Tongue (tissue), 2 donors: Measurements from ENCODE around the gene HARBI1. TPM values are rescaled to one million over a fixed set of nuclear protein-coding genes. Genes with fewer than 3 reads are reported as not detected.

ENCODE experiments used
- DNase-seq: peaks from one replicate; pipeline ENCODE4 v3.0.0-alpha.2; 2015
- total RNA-seq: library from RNA; depleted of rRNA; stranded (reverse); fragments of >200 nt; gene quantifications from one replicate; pipeline ENCODE4 v1.2.3, GENCODE V29; 2014

Gene HARBI1
- total RNA-seq, 1 donor from 2014 or later: 1.0 TPM

DNA sequence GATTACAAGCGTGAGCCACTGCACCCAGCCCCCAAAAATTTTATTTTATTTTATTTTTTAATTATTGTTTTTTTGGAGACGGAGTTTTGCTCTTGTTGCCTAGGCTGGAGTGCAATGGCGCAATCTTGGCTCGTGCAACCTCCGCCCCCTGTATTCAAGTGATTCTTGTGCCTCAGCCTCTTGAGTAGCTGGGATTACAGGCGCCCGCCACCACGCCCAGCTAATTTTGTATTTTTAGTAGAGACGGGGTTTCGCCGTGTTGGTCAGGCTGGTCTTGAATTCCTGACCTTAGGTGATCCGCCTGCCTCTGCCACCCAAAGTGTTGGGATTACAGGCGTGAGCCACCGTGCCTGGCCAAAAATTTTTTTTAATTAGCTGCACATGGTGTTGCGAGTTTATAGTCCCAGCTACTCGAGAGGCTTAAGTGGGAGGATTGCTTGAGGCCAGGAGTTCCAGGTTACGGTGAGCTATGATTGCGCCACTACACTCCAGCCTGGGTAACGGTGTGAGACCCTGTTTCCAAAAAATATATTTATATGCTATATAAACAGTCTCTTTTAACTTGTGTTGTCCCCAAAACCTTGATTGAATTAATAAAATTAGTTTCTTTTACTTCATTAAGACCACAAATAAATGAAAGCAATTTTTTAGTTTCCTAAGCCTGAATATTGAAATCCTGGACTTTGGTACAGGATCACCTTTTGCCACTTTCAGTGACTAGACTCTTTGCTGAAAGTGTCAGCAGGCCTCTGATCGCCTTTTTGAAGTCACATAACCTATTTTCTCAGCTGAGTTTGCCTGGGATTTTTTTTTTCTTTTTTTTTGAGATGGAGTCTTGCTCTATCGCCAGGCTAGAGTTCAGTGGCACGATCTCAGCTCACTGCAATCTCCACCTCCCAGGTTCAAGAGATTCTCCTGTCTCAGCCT is 16.5 kb upstream of the HARBI1 start:
- no peak for DNase-seq

DNA sequence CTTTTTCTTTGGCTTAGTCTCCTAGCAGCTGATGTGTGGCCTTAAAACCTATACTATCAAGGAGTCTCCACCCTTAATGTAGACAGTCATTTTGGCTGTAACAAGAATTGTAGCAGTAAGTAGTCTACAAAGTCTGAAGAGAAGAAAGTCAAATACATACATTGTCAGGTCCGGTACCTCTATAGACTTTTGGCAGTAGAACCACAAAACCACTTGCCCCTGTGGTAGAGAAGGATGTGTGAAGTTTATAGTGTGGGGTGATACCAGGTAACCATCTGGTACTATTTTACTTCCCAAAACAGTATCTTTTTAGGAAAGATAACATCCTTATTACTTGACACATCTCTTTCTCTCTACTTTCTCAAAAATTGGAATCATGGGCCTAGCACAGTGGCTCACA is 15.5 kb upstream of the HARBI1 start:
- no peak for DNase-seq

DNA sequence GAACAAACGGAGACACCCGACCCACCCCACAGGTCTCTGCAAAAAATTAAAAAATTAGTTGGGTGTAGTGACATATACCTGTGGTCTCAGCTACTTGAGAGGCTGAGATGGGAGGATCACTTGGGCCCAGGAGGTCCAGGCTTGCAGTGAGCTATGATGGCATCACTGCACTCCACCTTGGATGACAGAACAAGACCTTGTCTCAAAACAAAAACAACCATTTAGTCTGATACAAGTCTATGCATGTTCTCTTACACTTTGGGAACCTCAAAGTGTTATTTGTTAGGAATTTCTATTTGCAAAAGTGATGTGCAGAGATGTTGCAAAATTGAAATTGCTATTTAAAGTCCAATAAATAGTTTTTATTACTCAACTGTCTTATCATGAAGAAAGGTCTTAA is 14.6 kb upstream of the HARBI1 start:
- DNase-seq: no peak

DNA sequence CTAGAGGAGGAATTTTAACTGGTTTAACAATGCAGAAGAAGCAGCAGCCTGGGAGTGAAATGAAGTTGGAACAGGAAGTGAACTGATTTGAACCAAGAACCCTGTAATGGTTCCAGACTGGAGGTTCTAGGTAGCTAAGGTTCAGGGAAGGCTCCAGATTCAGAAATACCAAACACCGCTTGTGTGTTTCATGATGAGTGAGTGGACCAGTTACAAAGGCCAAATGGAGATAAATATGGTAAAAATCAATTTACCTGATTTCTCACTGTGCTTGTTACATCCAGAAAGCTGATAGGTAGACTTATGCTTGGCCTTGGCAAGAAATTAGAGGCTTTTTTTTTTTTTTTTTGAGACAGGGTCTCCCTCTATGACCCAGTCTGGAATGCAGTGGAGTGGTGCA is 13.2 kb upstream of the HARBI1 start:
- no peak for DNase-seq

DNA sequence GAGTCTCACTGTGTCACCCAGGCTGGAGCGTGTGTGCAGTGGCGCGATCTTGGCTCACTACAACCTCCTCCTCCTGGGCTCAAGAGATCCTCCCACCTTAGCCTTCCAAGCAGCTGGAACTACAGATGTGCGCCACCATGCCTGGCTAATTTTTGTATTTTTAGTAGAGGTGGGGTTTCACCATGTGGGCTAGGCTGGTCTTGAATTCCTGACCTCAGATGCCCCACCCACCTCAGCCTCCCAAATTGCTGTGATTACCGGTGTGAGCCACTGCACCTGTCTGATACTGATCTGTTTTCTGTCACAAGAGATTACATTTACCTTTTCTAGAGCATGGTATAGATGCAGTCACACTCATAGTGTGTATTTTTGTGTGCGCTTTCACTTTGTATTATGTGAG is 11.9 kb upstream of the HARBI1 start:
- no peak for DNase-seq

DNA sequence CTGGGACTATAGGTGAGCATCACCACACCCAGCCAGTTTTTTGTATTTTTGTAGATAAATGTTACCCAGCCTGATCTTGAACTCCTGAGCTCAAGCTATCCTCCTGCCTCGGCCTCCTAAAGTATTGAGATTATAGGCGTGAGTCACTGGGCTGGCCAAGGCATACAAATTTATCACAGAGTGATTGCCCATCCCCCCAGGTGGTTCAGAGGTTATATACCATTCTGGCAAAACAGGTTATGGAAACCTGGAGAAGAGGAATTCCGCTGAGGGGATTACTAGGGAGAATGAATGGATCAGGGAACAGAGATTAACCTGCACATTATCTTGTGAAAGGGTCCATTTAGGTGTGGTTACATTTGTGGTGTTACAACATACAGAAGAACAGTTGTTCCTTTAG is 8.4 kb upstream of the HARBI1 start:
- DNase-seq: no peak

DNA sequence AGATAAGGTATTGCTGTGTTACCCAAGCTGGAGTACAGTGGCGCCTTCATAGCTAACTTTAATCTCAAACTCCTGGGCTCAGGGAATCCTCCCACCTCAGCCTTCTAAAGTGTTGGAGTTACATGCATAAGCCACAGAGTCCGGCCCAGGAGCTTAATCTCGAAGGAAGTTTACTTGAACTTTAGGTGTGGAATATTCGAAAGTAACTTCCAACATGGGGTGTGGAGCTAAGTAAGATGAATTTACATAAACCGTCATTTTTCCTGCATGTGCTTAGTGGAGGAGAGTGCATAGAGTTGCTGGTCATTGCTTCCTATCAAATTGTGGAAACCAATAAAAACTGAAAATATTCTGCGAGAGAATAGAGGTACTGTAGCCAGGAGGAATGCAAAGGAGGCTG is 1.8 kb upstream of the HARBI1 start:
- DNase-seq: no peak

DNA sequence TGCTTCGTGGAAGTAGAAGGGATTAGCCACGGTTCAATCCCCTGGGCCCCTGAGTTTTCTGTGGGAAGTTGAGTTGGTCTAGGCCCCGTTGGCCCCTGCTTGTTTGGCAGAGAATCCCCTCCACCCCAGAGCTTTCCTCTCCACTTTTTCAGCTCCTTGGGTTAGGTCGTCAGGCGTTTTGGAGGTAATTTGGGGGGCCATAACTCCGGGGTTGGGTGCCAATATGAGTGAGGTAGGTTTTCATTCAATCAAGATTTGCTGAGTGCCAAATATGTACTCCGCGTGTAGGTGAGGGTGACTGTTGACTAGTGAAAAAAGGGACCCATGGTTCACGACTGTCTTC is 916 bp upstream of the HARBI1 start:
- DNase-seq: no peak

DNA sequence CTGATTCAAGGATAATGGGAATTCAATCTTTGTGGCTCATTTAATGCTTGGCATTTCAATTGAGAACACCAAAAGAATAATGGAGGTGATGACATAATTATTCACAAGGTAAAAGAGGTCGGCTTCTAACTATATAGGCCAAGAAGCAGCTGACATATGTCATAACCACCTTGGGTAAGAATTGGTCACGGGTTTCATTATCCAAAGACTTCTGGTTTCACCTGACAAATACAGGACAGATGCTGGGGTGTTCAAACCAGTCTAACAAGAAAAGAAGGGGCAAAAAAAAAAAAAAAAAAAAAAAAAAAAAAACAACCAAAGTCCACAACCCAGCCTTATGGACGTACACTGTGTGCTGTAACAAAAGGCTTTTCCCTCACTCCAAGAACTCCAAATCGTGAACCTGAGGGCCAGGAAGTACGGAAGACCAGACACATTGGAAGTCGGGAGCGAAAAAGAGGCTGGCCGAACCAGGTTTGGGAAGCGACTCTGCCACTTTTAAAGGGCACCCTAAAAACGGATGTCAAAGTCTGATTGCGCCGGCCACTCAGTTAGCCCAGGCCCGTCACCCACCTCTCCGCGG is 385 bp downstream of the HARBI1 start:
- DNase-seq: no peak

DNA sequence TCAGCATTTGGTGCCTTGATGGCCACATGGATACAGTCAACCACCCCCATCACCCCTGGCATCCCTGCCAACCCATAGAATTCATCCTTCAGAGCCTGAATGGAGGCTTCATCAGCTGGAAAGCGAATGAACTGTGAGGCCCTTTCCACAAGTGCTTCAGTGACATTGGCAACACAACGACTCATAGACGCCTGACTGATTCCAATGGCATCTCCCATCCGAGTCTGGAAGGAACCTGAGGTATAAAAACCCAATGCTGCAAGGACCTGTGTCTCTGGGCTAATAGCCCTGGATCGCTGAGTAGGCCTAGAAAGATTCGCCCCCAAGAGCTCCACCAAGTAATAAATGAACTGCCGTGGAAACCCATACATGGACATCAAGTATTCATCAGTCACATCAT is 1.3 kb downstream of the HARBI1 start:
- no peak for DNase-seq

DNA sequence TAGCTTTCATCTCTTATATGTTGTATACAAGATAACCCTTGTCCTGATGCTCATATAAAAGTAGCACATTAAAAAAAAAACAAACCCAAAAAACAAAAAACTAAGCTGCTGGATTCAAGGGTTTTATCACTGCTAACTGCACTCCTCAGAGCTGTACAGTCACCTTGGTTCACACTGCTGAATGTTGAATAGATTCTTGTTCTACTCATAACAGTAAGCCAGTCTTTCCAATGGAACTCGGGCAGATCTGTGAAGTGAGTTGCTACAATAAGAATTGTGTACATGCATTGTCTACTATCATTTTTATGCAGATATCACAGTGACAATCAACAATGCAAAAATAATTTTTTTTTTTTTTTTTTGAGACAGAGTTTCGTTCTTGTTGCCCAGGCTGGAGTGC is 4.7 kb downstream of the HARBI1 start:
- no peak for DNase-seq

DNA sequence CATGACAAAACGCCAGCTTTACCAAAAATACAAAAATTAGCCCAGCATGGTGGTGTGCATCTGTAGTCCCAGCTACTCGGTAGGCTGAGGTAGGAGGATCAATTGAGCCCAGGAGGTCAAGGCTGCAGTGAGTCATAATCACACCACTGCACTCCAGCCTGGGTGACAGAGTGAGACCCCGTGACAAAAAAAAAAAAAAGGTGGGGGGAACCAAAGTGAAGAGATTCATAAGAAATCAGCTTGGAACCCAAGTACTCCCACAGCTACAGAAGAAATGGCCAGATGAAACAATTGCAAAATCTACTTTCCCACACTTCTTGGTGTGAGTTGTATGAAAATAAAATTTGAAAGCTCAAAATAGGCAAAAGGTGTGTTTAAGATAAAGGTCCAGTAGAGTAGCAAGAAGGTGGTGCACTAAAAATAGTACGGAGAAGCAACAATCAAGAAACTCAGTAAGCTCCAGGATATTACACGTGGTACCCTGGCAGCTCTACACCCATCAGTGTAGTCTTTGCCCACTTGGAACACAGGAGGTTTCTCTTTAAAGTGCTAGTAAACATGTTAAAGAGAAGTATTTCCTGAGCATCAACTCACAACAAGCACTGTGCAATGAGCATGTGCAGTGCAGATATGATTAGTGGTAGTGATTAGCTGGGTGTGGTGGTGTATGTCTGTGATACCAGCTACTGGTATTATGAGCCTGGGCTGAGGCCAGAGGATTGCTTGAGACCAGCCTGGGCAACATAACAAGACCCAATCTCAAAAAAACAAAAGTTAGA is 5.3 kb downstream of the HARBI1 start:
- DNase-seq: no peak

DNA sequence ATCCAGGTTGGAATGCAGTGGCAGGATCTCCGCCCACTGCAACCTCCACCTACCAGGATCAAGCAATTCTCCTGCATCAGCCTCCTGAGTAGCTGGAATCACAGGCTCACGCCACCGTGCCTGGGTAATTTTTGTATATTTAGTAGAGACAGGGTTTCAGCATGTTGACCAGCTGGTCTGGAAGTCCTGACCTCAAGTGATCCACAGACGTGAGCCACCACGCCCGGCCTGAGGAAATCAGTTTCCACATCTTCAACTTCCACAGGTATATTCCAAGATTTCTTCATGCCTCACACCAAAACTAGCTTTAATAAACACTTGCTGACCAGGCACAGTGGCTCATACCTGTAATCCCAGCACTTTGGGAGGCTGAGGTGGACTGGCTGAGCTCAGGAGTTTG is 7.6 kb downstream of the HARBI1 start:
- DNase-seq: no peak

DNA sequence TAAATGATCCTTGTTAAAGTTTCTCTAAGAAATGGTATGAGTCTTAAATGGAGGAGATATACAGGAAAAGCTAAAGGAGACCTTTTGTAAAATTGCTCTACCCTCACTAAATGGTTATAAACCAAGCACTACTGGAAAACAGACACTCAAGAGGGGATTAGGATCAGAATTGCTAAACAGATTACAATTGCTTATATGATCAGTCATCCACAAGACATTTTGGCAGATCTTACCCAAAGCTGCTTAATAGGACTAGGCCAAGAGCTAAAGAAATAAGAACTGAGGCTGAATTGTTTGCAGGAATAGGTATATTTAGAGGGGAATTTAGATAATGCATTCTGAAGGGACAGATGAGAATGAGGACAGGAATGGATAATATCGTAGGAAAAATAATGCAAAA is 9.5 kb downstream of the HARBI1 start:
- DNase-seq: no peak

DNA sequence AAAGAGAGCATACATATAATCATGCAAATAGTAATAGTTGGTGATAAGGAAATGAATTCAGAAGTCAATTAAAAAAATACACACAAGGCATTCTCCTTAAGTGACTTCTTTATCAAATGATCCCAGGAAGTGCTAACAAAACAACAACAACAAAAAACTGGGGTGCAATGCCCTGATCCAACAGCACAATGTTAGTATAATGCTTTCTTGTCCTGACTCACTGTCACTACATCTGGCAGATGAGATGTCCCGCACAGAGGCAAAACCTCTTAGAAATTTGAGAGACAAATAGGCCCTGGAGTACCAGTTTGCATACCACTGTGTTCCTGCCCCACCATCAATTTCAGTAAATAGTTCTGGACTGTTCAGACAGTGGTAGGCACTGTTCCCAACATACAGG is 12.2 kb downstream of the HARBI1 start:
- DNase-seq: no peak

DNA sequence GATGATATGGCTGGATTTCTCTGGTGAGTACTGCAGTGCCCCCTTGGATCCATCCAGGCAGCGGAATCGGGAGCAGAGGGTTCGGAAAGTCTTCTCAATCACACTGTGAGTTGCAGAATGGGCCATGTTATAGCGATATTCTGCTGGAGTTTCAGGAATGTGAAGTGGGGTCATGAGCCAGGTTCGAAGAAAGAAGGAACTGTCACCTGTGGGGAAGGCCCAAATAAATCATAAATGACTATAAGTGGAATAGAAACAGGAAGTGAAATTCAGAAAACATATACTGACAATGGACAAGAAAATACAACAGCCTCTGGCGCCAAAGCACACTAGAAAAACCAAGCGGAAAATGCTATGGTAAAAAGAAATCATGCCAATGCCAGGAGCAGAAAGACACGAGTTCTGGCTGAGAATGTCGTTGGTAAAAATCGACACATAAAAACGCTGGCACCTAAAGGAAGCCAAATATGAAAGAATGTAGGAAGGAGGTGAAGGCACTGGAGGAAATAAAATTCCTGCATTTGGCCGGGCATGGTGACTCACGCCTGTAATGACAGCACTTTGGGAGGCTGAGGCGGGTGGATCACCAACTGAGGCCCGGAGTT is 13.2 kb downstream of the HARBI1 start:
- no peak for DNase-seq

DNA sequence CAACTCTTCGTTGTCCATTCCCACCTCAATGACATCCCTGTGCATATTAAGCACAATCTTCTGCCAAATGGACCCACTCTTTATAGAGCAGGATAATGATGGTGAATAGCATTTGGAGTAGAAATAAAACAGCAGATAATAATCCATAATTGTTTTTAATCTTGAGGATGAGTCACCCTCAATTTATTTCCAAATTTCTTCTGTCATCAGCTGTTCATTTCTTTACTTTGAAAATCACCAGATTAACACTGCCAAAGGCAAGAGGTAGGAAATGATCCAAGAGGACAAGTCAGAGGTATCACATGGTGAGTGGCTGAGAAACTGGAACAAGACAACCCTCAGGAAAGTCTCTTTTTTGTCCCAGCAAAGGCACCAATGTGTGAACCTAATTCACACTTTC is 15.9 kb downstream of the HARBI1 start:
- no peak for DNase-seq

DNA sequence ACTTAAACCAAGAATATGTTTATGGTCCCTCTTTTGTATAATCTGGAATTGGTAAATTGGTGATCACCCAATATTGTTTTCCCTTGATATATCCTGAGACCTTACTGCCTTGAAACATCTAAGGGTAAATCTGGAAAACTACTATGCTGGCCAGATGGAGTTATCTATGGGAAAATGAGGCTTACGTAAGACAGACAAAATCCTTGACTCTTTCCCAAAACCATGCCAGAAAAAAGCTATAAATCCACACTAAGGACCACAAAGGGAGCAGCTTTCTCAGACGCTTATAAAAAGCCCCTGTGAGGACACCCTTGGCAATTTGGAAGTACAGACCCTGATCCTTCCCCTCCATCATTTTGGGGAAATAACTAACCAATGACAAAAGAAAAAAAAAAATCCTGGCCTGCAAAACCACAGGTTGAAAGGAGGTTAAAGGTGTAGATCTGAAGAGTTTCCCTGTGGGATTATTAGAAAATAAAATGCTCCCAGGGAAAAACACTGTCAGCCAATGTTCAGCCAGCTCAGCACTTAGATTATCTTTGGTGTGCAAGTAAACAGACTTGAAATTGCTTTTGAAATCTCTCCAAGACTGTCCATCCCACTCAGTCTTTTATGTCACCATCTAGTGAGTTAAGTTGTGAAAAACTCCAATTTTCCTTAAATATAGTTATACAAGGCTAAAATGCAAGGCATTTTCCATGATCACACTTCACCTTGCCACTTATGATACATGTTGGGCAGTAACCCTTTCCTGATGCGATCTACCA is 16.6 kb downstream of the HARBI1 start:
- DNase-seq: no peak

DNA sequence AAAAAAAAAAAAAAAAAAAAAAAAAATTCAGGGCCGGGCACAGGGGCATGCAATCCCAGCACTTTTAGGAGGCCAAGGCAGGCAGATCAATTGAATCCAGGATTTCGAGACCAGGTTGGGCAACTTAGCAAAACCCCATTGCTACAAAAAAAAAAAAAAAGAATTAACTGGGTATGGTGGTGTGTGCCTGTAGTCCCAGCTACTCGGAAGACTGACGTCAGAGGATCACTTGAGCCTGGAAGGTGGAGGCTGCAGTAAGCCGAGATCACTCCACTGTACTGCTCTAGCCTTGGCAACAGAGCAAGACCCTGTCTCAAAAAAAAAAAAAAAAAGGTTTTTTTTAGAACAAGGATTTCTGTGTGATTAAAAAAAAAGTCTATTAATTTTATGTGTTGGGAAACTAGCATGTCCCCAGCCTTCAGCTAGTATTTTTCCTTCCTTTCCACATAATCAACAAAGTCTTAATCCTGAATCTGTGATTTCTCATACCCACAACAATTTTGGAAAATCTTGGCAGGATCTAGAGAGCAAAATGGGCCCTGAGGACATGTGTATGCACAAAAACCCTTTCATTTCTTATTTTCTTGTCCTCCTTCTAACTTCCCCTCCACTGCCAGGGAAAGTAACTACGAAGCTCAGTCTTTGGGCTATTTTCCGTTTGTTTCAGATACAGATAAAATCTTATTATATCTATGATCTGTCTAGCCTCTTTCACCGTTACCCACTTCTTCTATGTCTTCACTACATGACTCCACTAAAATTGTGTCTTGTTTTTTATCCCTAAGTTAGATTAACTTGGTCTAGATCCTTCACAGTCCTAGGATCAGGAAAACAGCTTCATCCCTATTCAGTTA is 17.5 kb downstream of the HARBI1 start:
- DNase-seq: no peak

DNA sequence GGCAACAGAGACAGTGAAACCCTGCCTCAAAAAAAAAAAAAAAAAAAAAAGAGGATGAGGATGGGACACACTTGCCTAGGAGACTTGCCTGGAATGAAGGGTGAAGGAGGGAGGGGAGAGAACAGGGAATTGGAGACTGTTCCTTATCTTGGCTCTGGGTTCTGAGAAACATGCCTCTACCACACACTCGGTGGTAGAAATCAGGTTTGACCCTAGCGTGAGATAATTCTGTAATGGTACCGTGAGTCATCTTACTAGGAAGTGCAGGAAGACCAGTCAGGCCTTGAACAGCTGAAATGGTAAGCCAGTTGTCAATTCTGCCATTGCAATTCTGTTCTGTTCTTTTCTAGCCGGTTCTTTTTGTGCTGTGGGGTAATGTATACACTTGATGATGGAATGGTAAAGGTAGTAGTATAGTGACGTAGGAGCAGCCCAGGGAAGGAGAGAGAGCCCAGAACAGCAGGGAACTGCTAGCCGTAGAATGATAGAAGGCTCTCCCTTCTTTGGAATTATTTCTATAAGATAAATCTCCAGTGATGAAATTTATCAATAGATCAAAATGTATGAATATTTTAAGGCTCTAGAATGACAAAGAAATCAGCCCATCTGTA is 19.3 kb downstream of the HARBI1 start:
- no peak for DNase-seq

DNA sequence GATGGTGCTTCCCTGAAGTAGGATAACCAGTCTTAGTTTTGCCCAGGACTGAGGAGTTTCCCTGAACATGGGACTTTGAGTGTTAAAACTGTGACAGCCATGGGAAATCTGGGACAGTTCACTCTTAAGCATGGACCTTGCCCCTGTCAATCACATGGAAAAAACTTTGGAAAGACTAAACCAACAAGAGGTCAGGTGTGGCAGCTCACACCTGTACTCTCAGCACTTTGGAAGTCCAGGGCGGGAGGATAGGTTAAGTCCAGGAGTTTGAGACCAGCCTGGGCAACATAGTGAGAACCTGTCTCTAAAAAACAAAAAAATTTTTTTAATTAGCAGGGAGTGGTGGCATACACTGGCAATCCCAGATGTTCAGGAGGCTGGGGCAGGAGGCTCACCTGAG is 19.9 kb downstream of the HARBI1 start:
- DNase-seq: no peak
